COLO829 (cell line): ENCODE results near the gene BEX3.
"Not testable (repeated sequence)": the region's sequence is repeated elsewhere in the genome, so short reads cannot be mapped to it uniquely, and the experiment has no call there.

ENCODE experiments used
- DNase-seq: peaks from one replicate; pipeline ENCODE4 v3.0.0; 2012; ENCODE audit warnings: low spot score

BEX3 gene

DNA sequence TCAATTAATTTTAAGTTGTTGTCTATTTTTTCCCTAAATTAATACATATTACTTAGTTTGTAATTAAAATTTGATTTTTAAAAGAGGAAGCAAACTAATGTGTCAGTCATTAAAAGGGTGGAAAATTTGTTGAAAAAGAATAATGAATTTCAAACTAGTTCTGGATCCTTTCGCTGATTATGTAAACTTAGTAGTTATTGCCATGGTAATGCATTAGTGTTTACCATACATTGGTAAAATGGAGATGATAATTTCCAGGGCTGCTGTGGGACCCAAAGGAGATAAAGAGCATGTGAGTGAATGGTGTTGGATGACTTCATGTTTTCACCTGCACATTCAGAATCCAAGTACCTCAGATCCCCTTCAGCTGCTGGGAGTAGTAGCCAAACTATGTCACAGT is 6.5 kb downstream of the BEX3 start:
- DNase-seq: no peak

DNA sequence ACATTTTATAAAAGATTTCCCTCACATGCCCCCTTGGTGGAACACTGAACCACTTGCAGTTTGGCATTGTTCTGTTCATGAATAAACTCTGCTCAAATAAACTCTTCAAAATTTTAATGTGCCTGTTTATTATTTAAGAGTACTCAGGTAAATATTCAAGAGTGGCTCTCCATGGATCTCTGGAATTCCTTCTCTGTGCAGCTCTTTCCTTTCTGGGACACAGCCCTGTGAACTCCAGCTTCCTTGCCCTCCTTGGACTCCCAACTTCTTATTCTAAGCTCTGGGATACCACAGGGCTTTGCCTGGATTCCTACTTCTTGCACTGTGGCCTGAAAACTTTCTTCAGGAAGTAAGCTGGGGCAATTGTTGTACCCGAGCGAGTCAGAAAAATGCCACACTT is 8.3 kb downstream of the BEX3 start:
- no peak for DNase-seq

DNA sequence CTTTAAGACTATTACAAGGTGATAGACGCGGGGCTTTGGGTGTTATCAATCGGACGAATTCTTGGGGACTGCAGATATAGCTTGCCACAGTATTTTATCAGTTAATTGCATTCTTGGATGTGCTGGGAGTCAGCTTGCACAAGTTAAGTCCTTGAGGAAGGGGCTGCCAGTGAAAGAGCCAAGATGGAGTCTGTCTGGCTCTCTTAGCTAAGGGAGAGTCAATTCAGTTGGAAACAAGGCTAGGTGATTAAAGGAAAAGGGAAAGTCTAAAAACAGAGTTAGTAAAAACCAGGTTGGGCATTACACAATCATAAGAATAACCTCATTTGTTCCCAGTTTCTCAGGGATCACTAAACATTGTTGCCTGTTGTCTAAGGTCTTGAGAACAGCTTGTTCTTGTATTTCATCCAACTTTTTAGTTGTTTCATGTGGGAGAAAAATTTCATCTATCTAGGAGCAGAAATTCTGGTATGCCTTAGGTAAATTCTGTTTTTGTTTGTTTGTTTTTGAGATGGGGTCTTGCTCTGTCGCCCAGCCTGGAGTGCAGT is 9.0 kb downstream of the BEX3 start:
- DNase-seq: not testable (repeated sequence)

DNA sequence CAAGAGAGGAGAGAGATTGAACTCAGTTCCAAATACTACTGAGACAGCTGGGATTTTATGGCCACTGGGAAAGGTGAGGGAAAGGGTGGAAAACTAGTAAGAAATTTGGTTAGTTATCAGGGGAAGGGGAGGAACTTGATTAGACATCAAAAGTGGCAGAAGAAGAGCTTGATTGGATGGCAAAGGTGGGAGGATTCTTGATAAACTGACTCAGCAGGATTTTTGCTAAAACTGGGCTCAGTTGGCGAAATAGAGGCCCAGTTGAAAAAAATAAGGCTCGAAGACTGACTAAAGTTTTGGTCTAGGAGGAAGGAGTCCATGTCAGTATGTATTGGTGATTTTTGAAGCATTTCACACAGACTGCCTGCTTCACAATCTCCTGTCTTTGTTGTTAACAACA is 10.0 kb downstream of the BEX3 start:
- no peak for DNase-seq

DNA sequence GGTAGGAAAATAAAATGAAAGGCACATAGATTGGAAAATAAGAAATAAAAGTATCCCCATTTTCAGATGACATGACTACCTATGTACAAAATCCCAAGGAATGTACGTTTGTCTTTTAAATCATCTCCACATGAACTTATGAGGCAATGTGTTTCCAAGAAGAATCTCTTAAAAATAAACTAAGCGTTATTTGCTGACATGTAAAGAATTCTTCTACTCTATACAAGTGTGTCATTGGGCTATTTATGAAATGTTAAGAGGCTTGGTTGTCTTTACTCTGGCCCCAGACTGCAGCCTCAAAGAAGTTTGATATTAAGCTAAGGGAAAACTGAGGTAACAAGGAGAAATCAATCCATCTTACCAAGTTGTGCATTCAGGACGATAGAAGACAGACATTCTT is 17.1 kb downstream of the BEX3 start:
- no peak for DNase-seq

DNA sequence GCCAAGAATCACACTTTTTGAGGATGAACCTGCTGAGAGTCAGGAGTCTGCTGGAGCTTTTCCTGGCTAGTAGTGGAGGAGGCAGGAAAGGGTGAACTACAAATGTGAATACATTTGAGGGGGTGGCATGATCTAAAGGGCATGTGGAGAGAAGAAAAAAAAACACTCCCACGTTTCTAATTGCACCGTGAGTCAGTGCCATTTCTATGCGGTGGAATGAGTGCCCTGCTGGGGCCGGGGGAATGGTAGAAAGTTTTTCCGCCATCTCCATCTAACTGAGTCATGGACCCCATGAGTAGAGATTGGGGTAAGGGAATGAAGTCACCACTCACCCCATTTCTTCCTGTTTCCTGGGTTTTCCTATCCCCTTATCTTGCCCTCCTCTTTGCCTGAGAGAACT is 19.8 kb downstream of the BEX3 start:
- DNase-seq: peak; percentile 17

DNA sequence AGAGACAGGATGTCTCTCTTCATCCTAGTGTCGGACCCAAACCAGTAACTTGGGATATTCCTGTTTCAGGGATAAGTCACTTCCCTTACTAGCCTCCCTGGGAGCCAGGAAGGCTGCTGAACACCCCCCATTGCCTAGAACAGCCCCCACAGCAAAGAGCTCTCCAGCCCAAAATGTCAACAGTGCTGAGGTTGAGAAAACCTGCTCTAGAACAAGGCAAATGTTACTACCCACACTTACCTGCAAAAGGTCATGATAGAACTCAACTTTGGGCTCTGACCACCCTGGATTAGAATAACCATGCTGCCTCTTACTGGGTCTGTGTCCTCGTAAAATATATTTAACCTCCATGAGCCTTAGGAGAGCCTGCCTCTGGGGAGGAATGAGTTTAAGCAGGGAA is 20.3 kb downstream of the BEX3 start:
- DNase-seq: no peak

DNA sequence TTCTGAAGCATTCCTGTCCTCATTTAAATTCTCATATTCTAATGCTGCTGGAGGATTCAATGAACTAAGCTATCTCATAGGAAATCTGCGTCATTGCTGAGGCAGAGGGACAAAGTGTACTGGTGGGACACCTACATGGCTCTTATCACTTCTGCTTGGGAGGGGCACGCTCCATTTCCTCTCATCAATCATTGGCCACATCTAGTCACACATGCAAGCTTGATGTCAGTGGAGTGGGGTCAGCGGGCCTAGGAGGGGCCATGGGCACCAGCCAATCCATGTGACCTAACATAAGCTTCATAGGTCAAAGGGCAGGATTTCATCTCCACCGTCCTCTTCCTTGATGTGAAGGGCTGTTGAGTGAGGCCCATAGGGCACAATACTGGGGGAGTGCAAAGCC is 21.4 kb downstream of the BEX3 start:
- no peak for DNase-seq

DNA sequence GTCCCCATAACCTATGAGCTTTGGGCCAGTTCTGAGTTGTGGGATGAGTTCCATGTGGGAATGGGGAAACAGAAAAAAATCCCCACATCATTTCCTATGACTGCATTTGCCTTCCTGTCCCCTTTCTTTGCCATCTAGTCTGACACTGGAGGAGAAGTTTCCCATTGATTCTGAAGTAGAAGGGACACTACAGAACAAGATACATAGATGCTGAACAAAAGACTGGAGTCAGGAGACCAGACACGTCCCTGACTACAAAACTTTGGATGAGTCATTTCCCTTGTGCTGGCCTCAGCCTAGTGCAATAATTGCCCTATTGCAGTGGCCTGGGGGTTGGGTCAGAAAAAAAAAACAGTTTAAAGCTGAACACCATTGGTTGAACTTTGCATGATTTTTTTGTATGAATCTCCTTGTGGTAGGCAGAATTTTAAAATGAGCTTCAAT is 22.1 kb downstream of the BEX3 start:
- DNase-seq: peak; percentile 70

DNA sequence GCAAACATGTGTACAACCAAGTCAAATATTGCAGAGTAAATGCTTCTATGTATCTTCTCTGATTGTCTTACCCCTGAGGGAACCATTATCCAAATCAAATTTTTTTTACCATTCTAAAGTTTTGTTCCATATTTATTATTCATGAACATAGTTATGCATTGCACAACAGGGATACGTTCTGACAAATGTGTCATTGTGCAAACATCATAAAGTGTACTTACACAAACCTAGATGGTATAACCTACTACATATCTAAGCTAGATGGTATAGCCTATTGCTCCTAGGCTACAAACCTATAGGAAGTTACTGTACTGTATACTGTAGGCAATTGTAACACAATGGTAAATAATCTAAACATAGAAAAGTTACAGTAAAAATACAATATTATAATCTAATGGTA is 23.4 kb downstream of the BEX3 start:
- DNase-seq: no peak

DNA sequence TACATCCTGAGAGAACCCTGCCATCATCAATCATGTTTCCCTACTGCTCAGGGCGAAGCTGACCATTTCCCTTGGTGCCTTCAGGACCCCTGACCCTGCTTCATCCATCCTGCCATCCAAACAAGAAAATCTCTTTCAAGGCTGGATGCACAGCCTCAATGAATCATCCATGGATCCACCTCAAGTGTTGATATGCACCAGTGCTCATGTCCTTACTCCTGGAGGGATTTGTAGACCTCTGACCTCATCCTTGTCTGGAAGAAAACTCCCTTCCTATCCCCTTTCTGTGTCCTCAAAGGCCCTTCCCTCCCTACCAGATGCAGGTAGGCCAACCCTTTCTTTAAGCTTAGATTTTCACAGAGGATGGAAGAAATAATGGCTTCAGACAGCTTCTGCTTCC is 24.6 kb downstream of the BEX3 start:
- DNase-seq: no peak

DNA sequence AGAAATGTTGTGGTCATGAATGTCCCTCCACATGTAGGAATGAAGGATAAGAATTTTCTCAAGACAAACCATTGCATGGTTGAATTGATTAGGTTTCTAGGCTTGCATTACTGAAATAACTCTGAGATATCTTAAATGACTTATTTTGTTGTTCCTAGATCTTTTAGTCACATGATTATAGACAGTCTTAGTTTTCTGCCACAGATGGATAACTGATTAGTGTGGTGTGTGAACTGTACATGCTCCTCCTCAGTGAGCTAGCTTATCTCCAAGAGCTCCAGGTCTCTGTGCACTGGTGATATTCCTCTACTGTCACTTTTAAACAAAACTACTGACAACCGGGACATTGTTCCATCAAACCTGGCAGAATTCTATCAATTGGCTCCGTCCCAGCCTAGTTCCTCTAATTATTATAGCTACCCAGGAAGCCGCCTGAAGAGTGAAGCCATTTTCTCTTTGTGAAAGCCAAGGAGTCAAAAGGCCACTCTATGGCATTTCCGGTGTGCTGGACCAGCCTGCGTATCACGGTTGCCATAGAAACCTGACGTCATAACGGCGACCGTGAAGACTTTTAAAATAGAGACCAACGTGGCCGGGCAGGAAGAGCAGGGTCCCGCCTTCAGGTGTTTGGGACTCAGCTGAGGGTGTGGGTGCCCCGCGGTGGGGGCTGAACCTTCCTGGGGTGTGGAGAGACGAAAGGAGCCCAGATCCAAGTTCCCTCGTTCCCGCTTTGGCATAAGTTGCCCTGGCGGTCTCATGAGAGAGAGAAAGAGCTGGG is 28.1 kb downstream of the BEX3 start:
- DNase-seq: peak; percentile 57

DNA sequence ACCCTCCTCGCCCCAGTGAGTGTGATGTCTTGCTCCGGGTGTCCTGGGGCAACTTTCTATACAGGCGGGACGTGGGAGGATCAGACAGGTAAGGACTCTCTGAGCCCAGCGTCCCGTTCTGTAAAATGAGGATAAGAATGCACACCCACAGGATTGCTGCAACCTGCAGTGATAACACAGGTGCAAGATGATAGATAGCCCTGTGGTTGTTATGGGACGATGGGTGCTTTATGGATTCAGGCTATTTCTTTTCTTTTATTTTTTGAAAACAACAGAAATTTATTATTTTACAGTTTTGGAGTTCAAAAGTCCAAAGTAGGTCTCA is 28.6 kb downstream of the BEX3 start:
- DNase-seq: no peak

DNA sequence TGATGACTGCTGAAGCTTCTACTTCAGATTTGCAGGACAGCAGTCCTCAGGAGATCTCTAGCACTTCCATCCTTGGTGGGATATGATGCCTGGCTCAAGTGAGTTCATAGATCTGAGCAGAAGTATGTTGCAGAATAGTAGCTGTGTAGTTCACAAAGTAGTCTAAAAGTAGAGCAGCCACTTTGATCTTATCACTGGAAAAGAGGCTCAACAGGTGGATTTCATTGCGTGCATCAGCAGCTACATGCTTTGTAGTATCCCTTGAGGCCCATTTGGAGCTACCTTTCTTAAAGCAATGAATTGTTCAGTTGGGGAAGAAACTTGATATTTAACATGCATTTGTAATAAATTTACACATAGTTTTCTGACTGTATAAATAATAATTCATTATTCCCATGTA is 29.9 kb downstream of the BEX3 start:
- no peak for DNase-seq

DNA sequence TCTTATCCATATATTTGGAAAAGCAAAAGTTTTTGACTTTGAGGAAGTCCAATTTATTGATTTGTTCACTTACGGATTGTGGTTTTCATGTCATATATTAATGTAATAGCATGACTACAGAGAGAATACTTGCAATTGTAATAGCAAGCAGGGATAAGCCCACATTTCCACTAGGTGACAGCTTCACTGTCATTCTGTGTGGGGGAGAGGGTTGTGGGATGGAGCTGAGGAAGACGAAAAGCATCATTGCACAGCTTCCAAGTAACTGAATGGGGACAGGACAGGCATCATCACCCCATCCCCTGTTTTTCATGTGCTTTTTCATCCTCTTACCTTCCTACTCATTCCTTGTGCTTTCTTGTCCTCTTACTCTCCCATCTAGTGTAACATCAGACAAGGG is 31.4 kb downstream of the BEX3 start:
- DNase-seq: no peak

DNA sequence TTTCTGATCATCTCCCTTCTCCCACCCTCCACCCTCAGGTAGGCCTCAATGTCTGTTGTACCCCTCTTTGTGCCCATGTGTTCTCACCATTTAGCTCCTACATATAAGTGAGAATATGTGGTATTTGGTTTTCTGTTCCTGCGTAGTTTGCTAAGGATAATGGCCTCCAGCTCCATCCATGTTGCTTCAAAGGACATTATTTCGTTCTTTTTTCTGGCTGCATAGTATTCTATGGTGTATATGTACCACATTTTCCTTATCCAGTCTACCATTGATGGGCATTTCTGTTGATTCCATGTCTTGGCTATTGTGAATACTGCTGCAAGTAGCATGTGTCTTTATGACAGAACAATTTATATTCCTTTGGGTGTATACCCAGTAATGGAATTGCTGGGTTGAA is 35.4 kb downstream of the BEX3 start:
- DNase-seq: not testable (repeated sequence)

DNA sequence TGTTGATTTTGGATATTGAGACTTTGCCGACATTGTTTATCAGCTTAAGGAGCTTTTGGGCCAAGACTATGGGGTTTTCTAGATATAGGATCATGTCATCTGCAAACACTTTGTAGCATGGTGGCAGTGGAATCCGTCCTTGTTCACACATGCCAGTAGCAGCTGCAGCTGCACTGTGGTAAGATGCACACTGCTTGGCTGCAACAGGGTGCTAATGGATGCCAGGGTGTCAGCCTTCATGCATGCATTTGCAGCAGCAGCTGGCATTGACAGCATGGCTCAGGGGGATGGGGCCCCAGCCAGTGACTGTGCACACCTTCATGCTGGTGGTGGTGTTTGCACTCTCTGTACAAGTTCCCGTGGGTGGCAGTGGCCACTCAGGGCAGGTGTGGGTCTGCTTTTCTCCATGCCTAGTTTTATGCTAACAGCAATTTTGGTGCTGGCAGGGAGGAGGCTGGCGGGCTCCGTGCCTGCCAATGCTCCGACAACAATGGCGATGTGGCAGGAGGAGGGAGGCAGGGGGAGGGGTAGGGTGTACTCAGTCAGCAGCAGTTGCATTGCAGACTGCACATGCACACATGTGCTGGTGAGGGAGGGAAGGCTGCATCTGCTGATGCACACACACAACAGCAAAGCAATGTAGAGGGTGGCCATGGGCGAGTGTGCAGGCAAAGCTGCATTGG is 37.5 kb downstream of the BEX3 start:
- no peak for DNase-seq

DNA sequence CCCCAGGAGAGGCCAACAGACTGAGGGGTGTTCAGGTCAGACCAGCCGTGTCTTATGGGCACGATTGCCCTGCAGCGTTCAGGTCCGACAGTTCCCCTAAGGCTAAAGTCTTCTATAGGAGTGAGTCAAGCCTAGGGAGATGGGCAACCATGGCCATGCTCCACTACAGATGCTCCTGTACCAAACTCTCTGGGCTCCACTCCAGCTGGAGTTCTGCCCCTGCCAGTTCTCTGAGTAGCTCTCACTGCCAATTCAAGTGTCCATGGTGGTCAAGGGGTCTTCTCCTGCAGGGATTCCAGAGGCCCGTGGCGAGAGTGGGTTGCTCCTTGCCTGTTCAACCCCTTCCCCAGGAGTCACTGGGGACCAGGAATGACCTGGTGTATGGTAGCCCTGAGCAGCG is 38.2 kb downstream of the BEX3 start:
- no peak for DNase-seq

DNA sequence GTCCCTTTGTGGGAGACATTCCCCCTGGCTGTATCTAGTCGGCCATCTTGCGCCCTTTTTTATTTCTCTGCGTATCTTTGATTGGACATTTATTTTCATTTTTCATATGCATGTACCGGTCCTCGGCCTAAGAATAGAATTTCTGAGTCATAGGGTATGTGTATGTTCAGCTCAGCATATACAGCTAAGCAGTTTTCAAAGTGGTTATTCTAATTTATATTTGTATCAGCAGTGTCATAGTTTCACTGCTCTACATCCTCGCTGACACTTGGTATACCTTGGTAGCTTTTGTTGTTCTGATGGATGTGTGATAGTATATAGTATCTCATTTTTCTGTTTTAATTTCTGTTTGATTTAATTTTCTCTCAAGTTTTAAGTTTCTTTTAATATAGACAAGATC is 38.7 kb downstream of the BEX3 start:
- no peak for DNase-seq

DNA sequence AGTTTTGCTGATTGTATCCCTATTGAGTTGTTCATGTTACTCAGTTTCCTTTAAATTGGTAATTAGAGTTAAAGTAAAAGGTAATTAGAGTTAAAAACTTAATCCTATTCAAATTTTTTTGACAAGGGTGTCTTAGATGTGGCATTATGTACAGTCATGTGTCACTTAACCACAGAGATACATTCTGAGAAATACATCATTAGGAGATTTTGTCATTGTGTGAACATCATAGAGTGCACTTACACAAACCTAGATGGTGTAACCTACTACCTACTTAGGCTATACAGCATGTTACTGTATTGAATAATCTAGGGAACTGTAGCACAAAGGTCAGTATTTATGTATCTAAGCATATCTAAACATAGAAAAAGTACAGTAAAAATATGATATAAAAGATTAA is 39.2 kb downstream of the BEX3 start:
- no peak for DNase-seq

DNA sequence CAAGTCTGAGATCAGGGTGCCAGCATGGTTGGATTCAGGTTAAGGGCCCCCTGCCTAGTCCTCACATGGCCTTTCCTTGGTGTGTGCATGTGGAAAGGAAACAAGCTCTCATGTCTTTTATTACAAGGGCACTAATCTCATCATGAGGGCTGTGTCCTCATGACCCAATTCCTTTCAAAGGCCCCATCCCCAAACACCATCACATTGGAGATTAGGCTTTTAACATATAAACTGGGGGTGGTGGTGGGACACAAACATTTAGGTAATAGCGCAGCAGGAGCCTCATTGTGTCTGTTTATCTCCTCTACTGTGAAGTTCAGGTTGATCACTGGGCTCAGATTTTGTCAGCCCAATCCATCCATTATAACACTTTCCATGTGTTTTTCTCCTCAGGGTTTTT is 41.0 kb downstream of the BEX3 start:
- DNase-seq: no peak

DNA sequence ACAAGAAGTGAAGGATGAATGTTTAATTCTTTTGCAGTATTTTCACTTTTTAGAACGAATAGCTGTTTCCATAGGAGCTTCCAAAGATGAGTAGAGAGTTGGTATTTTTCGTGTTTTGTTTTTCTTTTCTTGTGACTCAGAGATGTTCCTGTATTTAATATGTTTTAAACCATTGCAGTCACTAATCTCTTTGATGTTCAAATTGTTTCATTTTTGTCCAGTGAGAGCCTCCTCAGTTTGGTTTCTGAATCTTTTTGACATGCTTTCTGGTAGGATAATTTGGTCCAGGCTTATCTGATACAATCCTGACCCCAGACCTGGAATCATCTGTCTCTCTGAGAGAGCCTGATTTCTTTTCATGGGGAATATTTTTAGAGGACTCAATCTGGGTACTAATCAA is 41.6 kb downstream of the BEX3 start:
- no peak for DNase-seq

DNA sequence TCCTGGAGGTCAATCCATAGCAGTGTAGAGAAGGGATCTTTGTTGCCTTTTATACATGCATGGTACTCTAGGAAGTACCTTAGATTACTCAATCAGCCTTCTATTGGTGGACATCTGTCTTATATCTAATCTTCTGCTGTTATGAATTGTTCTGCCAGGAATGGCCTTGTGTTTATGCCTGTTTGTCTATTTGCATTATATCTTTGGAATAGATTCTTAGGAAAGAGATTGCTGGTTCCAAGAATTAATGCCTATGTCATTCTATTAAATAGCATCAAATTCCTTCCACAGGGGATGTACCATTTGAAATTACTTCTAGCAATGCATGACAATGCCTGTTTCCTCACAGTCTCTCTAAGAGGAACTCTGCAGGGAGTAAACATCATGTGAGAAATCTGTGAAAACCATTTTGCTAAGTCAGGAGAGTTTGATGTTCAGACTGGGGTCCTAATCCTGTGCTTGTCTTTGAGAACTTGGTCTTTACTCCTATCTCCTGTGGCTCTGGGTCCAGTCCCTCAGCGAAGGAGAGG is 42.5 kb downstream of the BEX3 start:
- DNase-seq: no peak
